H1 (cell line): ENCODE measurements around the gene GLRX. TPM values are rescaled to one million over a fixed set of nuclear protein-coding genes. Genes with fewer than 3 reads are reported as not detected.

ENCODE experiments used
- CTCF ChIA-PET: fragments of 300-600 bp; sonication (Branson Sonifier 250); formaldehyde crosslinking; loops from one replicate; lab custom pipeline; 2021; ENCODE audit not compliant: partially characterized antibody; lab: Charles Lee
- POLR2A ChIA-PET: fragments of 300-600 bp; sonication (Branson Sonifier 250); formaldehyde crosslinking; loops from one replicate; lab custom pipeline; 2021; ENCODE audit warnings: inconsistent platforms; ENCODE audit not compliant: partially characterized antibody; lab: Charles Lee
- DNase-seq, 2 experiments: peaks; one replicate each; pipeline versions ENCODE4 v3.0.0 to v3.0.0-alpha.2; 2010 to 2022; ENCODE audit warnings: low spot score in 2 of 2, low read depth in 1 of 2, mixed read lengths in 1 of 2
- FAIRE-seq: peaks from 2 replicates; lab custom pipeline; 2011; peaks lifted over from hg19 to GRCh38; lab: Jason Lieb, UNC
- H2AFZ ChIP-seq: 2 replicates; pipeline ENCODE4 v1.8.1; 2012; ENCODE audit warnings: low read length, inconsistent platforms
- H2AK5ac ChIP-seq: 2 replicates; pipeline ENCODE4 v1.6.1; 2013; ENCODE audit warnings: low read depth, low read length
- H2BK120ac ChIP-seq: replicated peaks from 2 replicates; pipeline ENCODE3; 2013; ENCODE audit warnings: low read depth, low read length, inconsistent platforms
- H2BK12ac ChIP-seq: 2 replicates; pipeline ENCODE4 v1.6.1; 2013; ENCODE audit warnings: low read depth, low read length
- H2BK15ac ChIP-seq: 2 replicates; pipeline ENCODE4 v1.6.1; 2013; ENCODE audit warnings: low read length
- H2BK20ac ChIP-seq: 2 replicates; pipeline ENCODE4 v1.6.1; 2013; ENCODE audit warnings: low read length
- H2BK5ac ChIP-seq: 2 replicates; pipeline ENCODE4 v1.6.1; 2013; ENCODE audit warnings: low read depth, low read length
- H3K14ac ChIP-seq: 2 replicates; pipeline ENCODE4 v1.6.1; 2013; ENCODE audit warnings: inconsistent platforms; ENCODE audit not compliant: insufficient read length
- H3K18ac ChIP-seq: 2 replicates; pipeline ENCODE4 v1.6.1; 2013; ENCODE audit warnings: low read length; ENCODE audit errors: extremely low read depth
- H3K23ac ChIP-seq: 2 replicates; pipeline ENCODE4 v1.6.1; 2013; ENCODE audit warnings: inconsistent platforms; ENCODE audit not compliant: insufficient read length
- H3K23me2 ChIP-seq: 2 replicates; pipeline ENCODE4 v1.6.1; 2013; ENCODE audit warnings: low read depth, low read length
- H3K27ac ChIP-seq: 2 replicates; pipeline ENCODE4 v1.6.1; 2011; ENCODE audit warnings: low read depth, low read length, inconsistent platforms
- H3K27me3 ChIP-seq, 4 experiments: replicated peaks in 1 of 4; 1 replicate in 1 of 4; 2 replicates in 3 of 4; pipeline versions ENCODE4 v1.6.1 to v1.8.1; 2011 to 2013; ENCODE audit warnings: low read length in 3 of 4, mild to moderate bottlenecking in 3 of 4, inconsistent platforms in 2 of 4, mixed read lengths in 2 of 4, moderate library complexity in 1 of 4; ENCODE audit not compliant: control insufficient read depth in 3 of 4, insufficient read depth in 3 of 4; ENCODE audit errors: extremely low read depth in 1 of 4
- H3K36me3 ChIP-seq, 4 experiments: 2 replicates each; pipeline versions ENCODE4 v1.6.1 to v1.8.1; 2011 to 2013; ENCODE audit warnings: mild to moderate bottlenecking in 4 of 4, low read length in 3 of 4, moderate library complexity in 2 of 4, control low read depth in 1 of 4, inconsistent platforms in 1 of 4; ENCODE audit not compliant: insufficient read depth in 4 of 4, control insufficient read depth in 2 of 4
- H3K4ac ChIP-seq: replicated peaks from 2 replicates; pipeline ENCODE3; 2013; ENCODE audit warnings: low read length, low read depth, mixed read lengths, inconsistent platforms; ENCODE audit not compliant: insufficient read length
- H3K4me1 ChIP-seq, 4 experiments: replicated peaks in 1 of 4; 1 replicate in 1 of 4; 2 replicates in 3 of 4; pipeline versions ENCODE4 v1.6.1 to v1.8.1; 2011 to 2013; ENCODE audit warnings: low read length in 3 of 4, inconsistent platforms in 2 of 4, mixed read lengths in 1 of 4; ENCODE audit not compliant: insufficient read depth in 4 of 4, control insufficient read depth in 3 of 4
- H3K4me2 ChIP-seq, 2 experiments: 2 replicates each; pipeline versions ENCODE4 v1.6.1 to v1.8.1; 2011 to 2013; ENCODE audit warnings: low read depth in 2 of 2, low read length in 2 of 2, control low read depth in 1 of 2, inconsistent platforms in 1 of 2, mild to moderate bottlenecking in 1 of 2; ENCODE audit not compliant: insufficient read depth in 1 of 2
- H3K4me3 ChIP-seq, 4 experiments: fragments of 200-600, 300-600 bp in 1 of 4; sonication (generic), shearing (Covaris generic), sonication (Bioruptor Twin) in 1 of 4; 2 replicates each; pipeline versions ENCODE4 v1.5.1 to v1.8.1; 2011 to 2016; ENCODE audit warnings: low read length in 4 of 4, low read depth in 3 of 4, control low read depth in 2 of 4, inconsistent platforms in 2 of 4, mild to moderate bottlenecking in 2 of 4, mixed read lengths in 1 of 4, moderate library complexity in 1 of 4; ENCODE audit not compliant: insufficient read depth in 2 of 4; ENCODE audit errors: extremely low read depth in 1 of 4
- H3K56ac ChIP-seq: replicated peaks from 2 replicates; pipeline ENCODE3; 2013; ENCODE audit warnings: low read depth, mild to moderate bottlenecking, mixed read lengths, low read length, inconsistent platforms; ENCODE audit not compliant: insufficient read length
- H3K79me1 ChIP-seq: 2 replicates; pipeline ENCODE4 v1.6.1; 2013; ENCODE audit warnings: low read depth, low read length, control low read depth
- H3K79me2 ChIP-seq, 2 experiments: 2 replicates each; pipeline versions ENCODE4 v1.6.1 to v1.8.1; 2012 to 2013; ENCODE audit warnings: low read length in 2 of 2, mild to moderate bottlenecking in 2 of 2, inconsistent platforms in 1 of 2; ENCODE audit not compliant: insufficient read depth in 2 of 2, control insufficient read depth in 1 of 2
- H3K9ac ChIP-seq, 4 experiments: replicated peaks in 1 of 4; 1 replicate in 1 of 4; 2 replicates in 3 of 4; pipeline versions ENCODE4 v1.6.1 to v1.8.1; 2011 to 2013; ENCODE audit warnings: low read depth in 3 of 4, low read length in 3 of 4, control low read depth in 2 of 4, mild to moderate bottlenecking in 2 of 4, moderate library complexity in 2 of 4, inconsistent platforms in 1 of 4; ENCODE audit errors: extremely low read depth in 1 of 4
- H3K9me3 ChIP-seq, 2 experiments: 2 replicates each; pipeline versions ENCODE4 v1.6.1 to v1.8.1; 2012 to 2013; ENCODE audit warnings: mild to moderate bottlenecking in 2 of 2, moderate library complexity in 2 of 2, control low read depth in 1 of 2, inconsistent platforms in 1 of 2, low read depth in 1 of 2, low read length in 1 of 2, mixed read lengths in 1 of 2; ENCODE audit not compliant: insufficient read depth in 2 of 2
- H4K20me1 ChIP-seq, 2 experiments: replicated peaks in 1 of 2; 2 replicates each; pipeline versions ENCODE3 to v1.8.1; 2011 to 2013; ENCODE audit warnings: inconsistent platforms in 2 of 2, low read length in 2 of 2, mild to moderate bottlenecking in 1 of 2; ENCODE audit not compliant: insufficient read depth in 2 of 2, control insufficient read depth in 1 of 2
- H4K5ac ChIP-seq: 2 replicates; pipeline ENCODE4 v1.6.1; 2013; ENCODE audit warnings: low read length, low read depth, mixed read lengths, inconsistent platforms; ENCODE audit not compliant: insufficient read length
- H4K8ac ChIP-seq: 2 replicates; pipeline ENCODE4 v1.8.0; 2013; ENCODE audit warnings: mild to moderate bottlenecking, moderate library complexity, low read length, inconsistent platforms; ENCODE audit not compliant: insufficient read depth; ENCODE audit errors: extremely low read depth
- H4K91ac ChIP-seq: replicated peaks from 2 replicates; pipeline ENCODE3; 2013; ENCODE audit warnings: low read length, mixed read lengths, inconsistent platforms; ENCODE audit not compliant: insufficient read length
- WGBS, 2 experiments: shearing (Covaris generic) in 1 of 2; methylation state at CpG; one replicate each; pipeline versions ENCODE4 v1.1.6 to v1.1.7; 2013 to 2015; ENCODE audit warnings: low lambda C conversion rate in 2 of 2, mixed read lengths in 2 of 2, inconsistent platforms in 1 of 2, low coverage in 1 of 2, missing lambda C conversion rate in 1 of 2; ENCODE audit not compliant: insufficient replicate concordance in 2 of 2, insufficient coverage in 1 of 2, insufficient read length in 1 of 2; ENCODE audit errors: extremely low coverage in 1 of 2, missing lambda C conversion rate in 1 of 2; 5-methylcytosine and 5-hydroxymethylcytosine counted together
- polyA plus RNA-seq, 7 experiments: library from polyadenylated mRNA; depleted of rRNA in 3 of 7; stranded (reverse) in 5 of 7; unstranded in 2 of 7; fragments of >200 nt in 5 of 7; fragments of 200-250 nt in 2 of 7; gene quantifications; 1 replicate in 5 of 7; 2 replicates in 1 of 7; 4 replicates in 1 of 7; pipeline versions ENCODE4 v1.2.1 to v1.2.3, GENCODE V29; 2011 to 2013; ENCODE audit warnings: missing spikeins in 2 of 7, mixed read lengths in 2 of 7
- total RNA-seq: library from RNA; stranded (reverse); fragmentation: NEBNext Ultra II Directional; extraction: Animal tissue kit (Norgen Biotek cat#: 25700); gene quantifications from 2 replicates; pipeline ENCODE4 v1.2.1, GENCODE V29; 2021

GLRX gene
- total and polyA plus RNA-seq, 2 of the 8 experiments (the other 6 are each of a cell fraction or from before 2014, with no cell fraction given), result 22.9 to 31.2 TPM

DNA sequence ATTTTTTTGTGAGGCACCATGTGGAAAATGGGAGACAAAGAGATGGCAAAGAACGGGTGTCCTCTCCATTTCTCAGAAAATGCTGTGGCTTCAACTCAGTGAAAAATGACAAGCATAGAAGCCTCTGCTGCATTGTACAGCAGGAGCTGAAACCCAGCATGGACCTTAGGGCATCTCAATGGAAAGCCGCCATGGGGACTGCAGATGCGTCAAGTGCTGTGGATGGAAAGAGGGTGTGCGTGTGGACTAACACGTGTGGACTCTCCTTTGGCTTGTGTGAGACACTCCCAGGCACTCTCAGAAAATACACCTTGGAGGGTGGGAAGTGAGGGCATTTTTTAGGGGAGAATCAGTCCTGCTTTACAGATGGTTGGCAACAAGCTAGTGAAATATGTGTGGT is 2.2 kb upstream of the GLRX start:
- H3K79me2 ChIP-seq, result no peaks in the 10 kb centered on the region
- H3K23ac ChIP-seq, result no peak overlapping the region
- H3K4me1 ChIP-seq, result peaks cover 5 to 13% (median 12%) of the 10 kb centered on the region in 4 experiments; a peak in 6 of 7 replicates
- H4K91ac ChIP-seq, result no peak overlapping the region
- no peak overlapping the region for H3K14ac ChIP-seq
- 98% methylated on average over 5 of the region's 5 CpGs; no CpG with 5 or more reads in 1 of the 2 experiments for WGBS, 2 experiments
- no peak overlapping the region for H4K5ac ChIP-seq
- no peaks in the 10 kb centered on the region for H4K20me1 ChIP-seq
- peaks cover 5% of the 10 kb centered on the region for H3K23me2 ChIP-seq
- no peak overlapping the region for H3K4me3 ChIP-seq
- no peak overlapping the region for H3K9ac ChIP-seq
- CTCF ChIA-PET, result interaction anchor here (0.9 to 2.2 kb wide), 8 partner anchors 9 to 180 kb away, joined by 3 to 8 read pairs (median 4); no protein-coding TSS in a partner anchor
- no peak overlapping the region for H3K27ac ChIP-seq
- H2BK5ac ChIP-seq, result no peak overlapping the region
- H3K18ac ChIP-seq, result no peak overlapping the region; the same call in 1 of the 2 replicates
- FAIRE-seq, result no peak
- H3K9me3 ChIP-seq, result no peaks in the 10 kb centered on the region
- H2BK120ac ChIP-seq, result no peak overlapping the region
- 0 out of 2 replicates have a peak overlapping the region, but pooled peaks have one; percentile 48 for H2BK20ac ChIP-seq
- H2AFZ ChIP-seq, result peak overlapping the region; percentile 36; the same call in 1 of the 2 replicates
- H3K4ac ChIP-seq, result no peak overlapping the region
- H3K56ac ChIP-seq, result no peak overlapping the region
- DNase-seq, result no peak
- no peak overlapping the region; the same call in 1 of the 2 replicates for H2AK5ac ChIP-seq
- H2BK15ac ChIP-seq, result no peak overlapping the region
- no peaks in the 10 kb centered on the region for H3K36me3 ChIP-seq
- no peak overlapping the region for H3K4me2 ChIP-seq
- H3K27me3 ChIP-seq, result no peaks in the 10 kb centered on the region; a peak in 1 of 7 replicates
- H4K8ac ChIP-seq, result no peak overlapping the region
- H2BK12ac ChIP-seq, result peak overlapping the region; percentile 81; the same call in 1 of the 2 replicates
- H3K79me1 ChIP-seq, result no peaks in the 10 kb centered on the region
- POLR2A ChIA-PET, result no interaction called here
